Heart left ventricle (tissue), 16 donors: ENCODE results near the gene ITIH5. TPM values are rescaled to one million over a fixed set of nuclear protein-coding genes. Genes with fewer than 3 reads are reported as not detected.

Source experiments
- ATAC-seq, 4 donors: fragments of 200-7000 bp; cut with Tn5 transposase; one replicate each; pipeline ENCODE4 v1.9.1; 2020 to 2022; ENCODE audit warnings: moderate library complexity in 4 of 4, mild to moderate bottlenecking in 3 of 4, moderate number of reproducible peaks in 1 of 4
- DNase-seq, 5 donors: peaks; one replicate each; pipeline ENCODE4 v3.0.0-alpha.2; 2020
- H3K27ac ChIP-seq, 12 donors: fragments of 200-600 bp; sonication (generic) in 4 of 12; one replicate each; pipeline versions ENCODE4 v1.5.0 to v1.8.0; 2016 to 2022; ENCODE audit warnings: mild to moderate bottlenecking in 2 of 12
- H3K27me3 ChIP-seq, 9 donors: fragments of 200-600 bp; sonication (generic) in 2 of 9; one replicate each; pipeline versions ENCODE4 v1.5.1 to v1.8.0; 2016 to 2022; ENCODE audit warnings: mild to moderate bottlenecking in 3 of 9
- H3K36me3 ChIP-seq, 9 donors: fragments of 200-600 bp; sonication (generic) in 2 of 9; one replicate each; pipeline versions ENCODE4 v1.5.0 to v1.8.0; 2018 to 2022; ENCODE audit warnings: mild to moderate bottlenecking in 2 of 9
- H3K4me1 ChIP-seq, 12 donors: fragments of 200-600 bp; sonication (generic) in 4 of 12; one replicate each; pipeline versions ENCODE4 v1.5.0 to v1.8.0; 2016 to 2022; ENCODE audit warnings: mild to moderate bottlenecking in 3 of 12
- H3K4me3 ChIP-seq, 12 donors: fragments of 200-600 bp; sonication (generic) in 4 of 12; one replicate each; pipeline versions ENCODE4 v1.5.0 to v1.8.0; 2017 to 2022; ENCODE audit warnings: mild to moderate bottlenecking in 9 of 12, moderate library complexity in 4 of 12
- H3K9me3 ChIP-seq, 12 donors: fragments of 200-600 bp; sonication (generic) in 4 of 12; one replicate each; pipeline versions ENCODE4 v1.5.0 to v1.8.0; 2016 to 2022; ENCODE audit warnings: mild to moderate bottlenecking in 1 of 12
- CTCF ChIP-seq, 12 donors: fragments of 200-600 bp; sonication (generic) in 4 of 12; IDR thresholded peaks; one replicate each; pipeline versions ENCODE4 v1.5.0 to v1.8.0; 2018 to 2022; ENCODE audit warnings: antibody characterized with exemption in 12 of 12, mild to moderate bottlenecking in 5 of 12
- POLR2A ChIP-seq, 2 donors: fragments of 450-650 bp; IDR thresholded peaks; one replicate each; pipeline ENCODE4 v1.6.1; 2017; ENCODE audit warnings: antibody characterized with exemption in 2 of 2, mild to moderate bottlenecking in 2 of 2, moderate library complexity in 2 of 2
- WGBS, 4 donors: extraction: QIAGEN DNeasy Blood & Tissue Kit in 2 of 4; methylation state at CpG; one replicate each; pipeline versions ENCODE4 v1.1.5 to v1.1.7; 2013 to 2018; 5-methylcytosine and 5-hydroxymethylcytosine counted together
- intact Hi-C, 10 donors: fragments of 100-400 bp; cut with DNase I; formaldehyde crosslinking; loops; one replicate each; pipeline versions ENCODE4 v1.11.1 to v1.14.2; 2022
- polyA plus RNA-seq, 2 donors: library from polyadenylated mRNA; stranded (reverse); fragments of 200-250 nt; gene quantifications; one replicate each; pipeline ENCODE4 v1.2.3, GENCODE V29; 2013
- total RNA-seq, 9 donors: library from RNA; depleted of rRNA in 2 of 9; stranded (reverse); fragments of >200 nt in 2 of 9; fragmentation: NEBNext Ultra II Directional in 3 of 9; extraction: Animal tissue kit (Norgen Biotek cat#: 25700) in 3 of 9; gene quantifications; one replicate each; pipeline versions ENCODE4 v1.1.0 to v1.2.4, GENCODE V29; 2016 to 2023
- donor health status: ischemic (EF 13 %, LVEDD 7.1; RV severe dilation, severe dysfunction).
- donor health status: healthy with polysubstance abuse.
- donor health status: DM: no; HTN: yes; CAD: no.
- donor health status: DM: no; HTN: no; CAD: no.
- donor health status: ischemic (EF 25% LVEDD 6.9; RV normal size, moderate dysfunction).
- donor health status: ischemic (EF 25% LVEDD 5.7; RV mildly dilated, moderate dysfunction).
- donor health status: healthy.
- donor health status: DM: yes; HTN: yes; CAD: no.
- donor health status: ischemic (EF 35%, LVEDD 5.7; RV mildly dilated, moderate dysfunction).
- donor health status: nonischemic (EF 11% LVEDD 7.7; RV severe dilation, severe dysfunction).
- donor health status: DM: yes; HTN: yes; CAD: no.
- donor health status: PGD.
- donor health status: ischemic (EF 29% LVEDD 5.4; RV normal size, mild dysfunction).
- donor health status: nonischemic (EF 23%, LVEDD 6.1; RV moderate dilation, normal function).

ITIH5 gene
- total and polyA plus RNA-seq, 11 donors = 2.7 to 20.4 (median 7.1) TPM

- no peak overlapping the region for H3K27ac ChIP-seq
- H3K4me1 ChIP-seq = peaks cover 0 to 15% (median 0%) of the 10 kb centered on the region in 12 donors
- DNase-seq (no peak), ATAC-seq (no peak)
- H3K9me3 ChIP-seq = peaks cover 0 to 6% (median 0%) of the 10 kb centered on the region in 12 donors
- H3K4me3 ChIP-seq = no peak overlapping the region
- H3K27me3 ChIP-seq = peaks cover 0 to 8% (median 0%) of the 10 kb centered on the region in 9 donors
- no peak for TF ChIP-seq CTCF (IDR thresholded peaks at IDR 0.05)
- no peak for TF ChIP-seq POLR2A (IDR thresholded peaks at IDR 0.05)
- no peaks in the 10 kb centered on the region for H3K36me3 ChIP-seq
- 63 to 75% (median 69%) methylated on average over 5 of the region's 5 CpGs for WGBS, 4 donors
- intact Hi-C loops = no loop called here
Measured at GRCh38 chr10:7515439-7515838, 151.3 kb downstream of the ITIH5 start.

- 36 to 53% (median 40%) methylated on average over 4 of the region's 4 CpGs for WGBS, 4 donors
- intact Hi-C loops = no loop called here
- Histone ChIP-seq H3K36me3 (no peaks in the 10 kb centered on the region), H3K27ac (no peak overlapping the region), H3K9me3 (peaks cover 0 to 14% (median 3%) of the 10 kb centered on the region in 12 donors), H3K27me3 (peaks cover 0 to 8% (median 0%) of the 10 kb centered on the region in 9 donors), H3K4me3 (no peak overlapping the region), H3K4me1 (peaks cover 0 to 15% (median 0%) of the 10 kb centered on the region in 12 donors)
- no peak for DNase-seq
- ATAC-seq = no peak
- TF ChIP-seq CTCF (IDR thresholded peaks at IDR 0.05) = no peak
- no peak for TF ChIP-seq POLR2A (IDR thresholded peaks at IDR 0.05)
Measured at GRCh38 chr10:7513936-7514335, 152.8 kb downstream of the ITIH5 start.

- Histone ChIP-seq H3K9me3 (peaks cover 0 to 14% (median 3%) of the 10 kb centered on the region in 12 donors), H3K4me3 (no peak overlapping the region), H3K36me3 (no peaks in the 10 kb centered on the region), H3K27ac (no peak overlapping the region), H3K4me1 (peaks cover 0 to 14% (median 0%) of the 10 kb centered on the region in 12 donors), H3K27me3 (peaks cover 0 to 8% (median 0%) of the 10 kb centered on the region in 9 donors)
- intact Hi-C loops = no loop called here
- DNase-seq = no peak
- no peak for ATAC-seq
- TF ChIP-seq POLR2A (IDR thresholded peaks at IDR 0.05) (no peak), CTCF (IDR thresholded peaks at IDR 0.05) (no peak)
- WGBS, 4 donors = 69 to 79% (median 76%) methylated on average over 3 of the region's 3 CpGs
Measured at GRCh38 chr10:7513455-7513854, 153.3 kb downstream of the ITIH5 start.

GRCh38 chr10:7512487-7512886 lies 154.3 kb downstream of the ITIH5 start:
- H3K9me3 ChIP-seq = peaks cover 0 to 14% (median 3%) of the 10 kb centered on the region in 12 donors
- H3K4me3 ChIP-seq = no peak overlapping the region
- TF ChIP-seq CTCF (IDR thresholded peaks at IDR 0.05) (no peak), POLR2A (IDR thresholded peaks at IDR 0.05) (no peak)
- WGBS, 4 donors = 66 to 75% (median 71%) methylated on average over 7 of the region's 7 CpGs
- no peak for DNase-seq
- no peaks in the 10 kb centered on the region for H3K36me3 ChIP-seq
- peaks cover 0 to 5% (median 0%) of the 10 kb centered on the region in 9 donors for H3K27me3 ChIP-seq
- peaks cover 0 to 10% (median 0%) of the 10 kb centered on the region in 12 donors for H3K4me1 ChIP-seq
- intact Hi-C loops = no loop called here
- no peak for ATAC-seq
- no peak overlapping the region for H3K27ac ChIP-seq
